ENCODE data around the gene KL.

DNA sequence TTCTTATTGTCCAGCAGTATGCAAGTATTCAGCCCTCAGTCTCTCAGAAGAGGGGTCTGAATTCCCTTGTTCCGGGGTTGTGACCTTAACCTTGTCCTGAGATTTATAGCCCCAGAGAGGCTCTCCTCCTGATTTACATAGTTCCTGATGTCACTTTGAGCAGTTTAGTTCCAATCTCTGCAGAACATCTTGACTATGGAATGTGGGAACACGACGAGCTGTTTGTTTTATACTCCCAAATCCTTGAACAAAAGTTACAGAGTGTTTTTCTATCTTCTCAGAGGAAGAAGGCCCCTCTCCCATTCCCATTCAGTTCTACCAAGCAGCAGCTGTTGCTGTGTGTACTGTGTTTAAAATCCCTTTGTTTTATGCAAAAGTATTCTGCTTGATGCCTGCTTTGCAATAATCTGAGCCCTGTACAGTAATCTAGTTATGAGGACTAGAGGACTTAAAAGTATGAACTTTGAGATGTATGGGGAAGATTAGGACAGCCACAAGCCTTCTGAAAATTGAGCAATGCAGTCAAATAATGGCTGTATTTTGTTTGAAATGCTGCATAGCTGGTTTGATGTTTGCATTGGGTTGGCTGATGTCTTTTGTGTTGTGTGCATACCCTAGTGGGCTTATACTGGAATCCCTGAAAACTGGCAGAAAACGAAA lies 74.7 kb downstream of the KL start:
- TF ChIP-seq, protein P1, sequence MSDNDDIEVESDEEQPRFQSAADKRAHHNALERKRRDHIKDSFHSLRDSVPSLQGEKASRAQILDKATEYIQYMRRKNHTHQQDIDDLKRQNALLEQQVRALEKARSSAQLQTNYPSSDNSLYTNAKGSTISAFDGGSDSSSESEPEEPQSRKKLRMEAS (IDR thresholded peaks at IDR 0.05), result no peak
- TF ChIP-seq EP300 (IDR thresholded peaks at IDR 0.05; ENCODE audit: borderline replicate concordance) (no peak), CEBPB (IDR thresholded peaks at IDR 0.05) (no peak), YY1 (IDR thresholded peaks at IDR 0.05; ENCODE audit: low read depth) (no peak), TEAD4 (IDR thresholded peaks at IDR 0.05) (no peak), NFIC (IDR thresholded peaks at IDR 0.05) (no peak), USF1 (IDR thresholded peaks at IDR 0.05) (no peak), TAF1 (IDR thresholded peaks at IDR 0.05; ENCODE audit: low read depth) (no peak), FOXM1 (IDR thresholded peaks at IDR 0.05; ENCODE audit: borderline replicate concordance, low read depth) (no peak), RAD21 (IDR thresholded peaks at IDR 0.05; ENCODE audit: low read depth) (no peak), CREB1 (IDR thresholded peaks at IDR 0.05; ENCODE audit: low read depth) (no peak)

Data from Ishikawa (cell line).